GM23338 (cell line): ENCODE measurements around the gene LMNTD2. TPM values are rescaled to one million over a fixed set of nuclear protein-coding genes. Genes with fewer than 3 reads are reported as not detected.

Experiments
- ATAC-seq: fragments of 200-7000 bp; cut with Tn5 transposase; 3 replicates; pipeline ENCODE4 v1.9.1; 2020
- DNase-seq: peaks from one replicate; pipeline ENCODE4 v3.0.0-alpha.2; 2015; ENCODE audit warnings: low spot score
- H2AFZ ChIP-seq: fragments of 200-600 bp; sonication (generic); 2 replicates; pipeline ENCODE4 v1.8.0; 2016; ENCODE audit warnings: antibody characterized with exemption, mild to moderate bottlenecking, moderate library complexity
- H3F3A ChIP-seq: fragments of 200-600 bp; sonication (generic); replicated peaks from 2 replicates; pipeline ENCODE4 v1.8.0; 2017; ENCODE audit warnings: antibody characterized with exemption, mixed run types, low read depth
- H3K27ac ChIP-seq: fragments of 200-600 bp; sonication (generic); 2 replicates; pipeline ENCODE4 v1.6.1; 2016; ENCODE audit warnings: low read depth
- H3K27me3 ChIP-seq: fragments of 200-600 bp; sonication (generic); 2 replicates; pipeline ENCODE4 v1.8.0; 2016; ENCODE audit warnings: mild to moderate bottlenecking, mixed run types, moderate library complexity; ENCODE audit not compliant: insufficient read depth
- H3K36me3 ChIP-seq: fragments of 200-600 bp; sonication (generic); 2 replicates; pipeline ENCODE4 v1.8.0; 2016; ENCODE audit warnings: mild to moderate bottlenecking; ENCODE audit not compliant: insufficient read depth
- H3K4me1 ChIP-seq: fragments of 200-600 bp; sonication (generic); 2 replicates; pipeline ENCODE4 v1.8.0; 2016; ENCODE audit warnings: mild to moderate bottlenecking, moderate library complexity; ENCODE audit not compliant: insufficient read depth
- H3K4me2 ChIP-seq: fragments of 200-600 bp; sonication (generic); 2 replicates; pipeline ENCODE4 v1.7.1; 2017; ENCODE audit warnings: mixed run types
- H3K4me3 ChIP-seq: fragments of 200-600 bp; sonication (generic); 2 replicates; pipeline ENCODE4 v1.6.1; 2016; ENCODE audit warnings: mixed run types
- H3K79me2 ChIP-seq: fragments of 200-600 bp; sonication (generic); replicated peaks from 2 replicates; pipeline ENCODE4 v1.8.0; 2017; ENCODE audit warnings: mild to moderate bottlenecking; ENCODE audit not compliant: insufficient read depth
- H3K9me2 ChIP-seq: fragments of 200-600 bp; sonication (generic); 2 replicates; pipeline ENCODE4 v1.8.0; 2017; ENCODE audit not compliant: insufficient read depth
- H4K20me1 ChIP-seq: fragments of 200-600 bp; sonication (generic); replicated peaks from 2 replicates; pipeline ENCODE4 v1.8.0; 2017; ENCODE audit warnings: mild to moderate bottlenecking; ENCODE audit not compliant: insufficient read depth
- H3K27ac Mint-ChIP-seq: 2 replicates; pipeline ENCODE4 v1.8.0; 2020; ENCODE audit warnings: inconsistent platforms, mild to moderate bottlenecking, moderate library complexity, mixed read lengths
- H3K27me3 Mint-ChIP-seq: 3 replicates; pipeline ENCODE4 v1.8.0; 2022; ENCODE audit warnings: low read depth, mild to moderate bottlenecking, moderate library complexity, mixed read lengths, inconsistent platforms; ENCODE audit not compliant: insufficient read depth, poor library complexity
- H3K36me3 Mint-ChIP-seq: 3 replicates; pipeline ENCODE4 v1.8.0; 2021; ENCODE audit warnings: low read depth, mild to moderate bottlenecking, inconsistent platforms, moderate library complexity, mixed read lengths
- H3K4me1 Mint-ChIP-seq: 3 replicates; pipeline ENCODE4 v1.8.0; 2020; ENCODE audit warnings: mild to moderate bottlenecking, inconsistent platforms, mixed read lengths
- H3K4me3 Mint-ChIP-seq: 3 replicates; pipeline ENCODE4 v1.8.0; 2021; ENCODE audit warnings: moderate library complexity, mild to moderate bottlenecking, inconsistent platforms, mixed read lengths
- H3K9me3 Mint-ChIP-seq: 3 replicates; pipeline ENCODE4 v1.8.0; 2020; ENCODE audit warnings: moderate library complexity, mild to moderate bottlenecking, inconsistent platforms, mixed read lengths
- CREB1 ChIP-seq: fragments of 250-450 bp; sonication (Bioruptor Pico); IDR thresholded peaks from 2 replicates; pipeline ENCODE4 v1.5.0; 2020; ENCODE audit warnings: low read depth, mild to moderate bottlenecking, moderate library complexity
- EZH2 ChIP-seq: fragments of 200-600 bp; sonication (generic); IDR thresholded peaks from one replicate; pipeline ENCODE4 v1.8.0; 2017; ENCODE audit warnings: antibody characterized with exemption, mild to moderate bottlenecking, low read depth; ENCODE audit not compliant: unreplicated experiment
- EZH2phosphoT487 ChIP-seq: fragments of 200-600 bp; sonication (generic); IDR thresholded peaks from one replicate; pipeline ENCODE4 v1.8.1; 2018; ENCODE audit warnings: antibody characterized with exemption; ENCODE audit not compliant: unreplicated experiment
- JUNB ChIP-seq: IDR thresholded peaks from one replicate; pipeline ENCODE4 v1.6.1; 2016; ENCODE audit warnings: antibody characterized with exemption; ENCODE audit not compliant: unreplicated experiment
- NANOG ChIP-seq: IDR thresholded peaks from 2 replicates; pipeline ENCODE4 v1.6.1; 2016; ENCODE audit warnings: antibody characterized with exemption, borderline replicate concordance
- POLR2AphosphoS5 ChIP-seq: IDR thresholded peaks from 2 replicates; pipeline ENCODE4 v1.6.1; 2016; ENCODE audit warnings: antibody characterized with exemption, low read depth
- STAT1 ChIP-seq: IDR thresholded peaks from one replicate; pipeline ENCODE4 v1.6.1; 2016; ENCODE audit warnings: antibody characterized with exemption; ENCODE audit not compliant: unreplicated experiment
- ZNF114 ChIP-seq: fragments of 250-450 bp; sonication (Bioruptor Pico); IDR thresholded peaks from 2 replicates; pipeline ENCODE4 v1.5.0; 2020; ENCODE audit warnings: mild to moderate bottlenecking, moderate library complexity
- ZNF331 ChIP-seq: fragments of 250-450 bp; sonication (Bioruptor Pico); IDR thresholded peaks from 2 replicates; pipeline ENCODE4 v1.5.0; 2020; ENCODE audit warnings: low read depth, mild to moderate bottlenecking, moderate library complexity
- polyA plus RNA-seq: library from polyadenylated mRNA; unstranded; fragments of >200 nt; fragmentation: Nextera tagmentation; extraction: Ambion mirVana; gene quantifications from 2 replicates; pipeline ENCODE4 v1.2.1, GENCODE V29; 2016
- total RNA-seq: library from RNA; depleted of rRNA; stranded (reverse); fragments of >200 nt; shearing (Covaris generic); gene quantifications from 2 replicates; pipeline ENCODE4 v1.2.3, GENCODE V29; 2014
- TF ChIP-seq, protein P1 (sequence below), 2 experiments: fragments of 200-600 bp in 1 of 2; sonication (generic) in 1 of 2; conservative IDR thresholded peaks; 2 replicates each; pipeline versions ENCODE4 v1.5.1 to v1.6.1; 2016 to 2017; ENCODE audit warnings: antibody characterized with exemption in 2 of 2, low read depth in 2 of 2, mild to moderate bottlenecking in 2 of 2, moderate library complexity in 1 of 2
- TF ChIP-seq, protein P2 (sequence below): IDR thresholded peaks from one replicate; pipeline ENCODE4 v1.6.1; 2018; ENCODE audit warnings: antibody characterized with exemption; ENCODE audit not compliant: unreplicated experiment
- TF ChIP-seq, protein P3 (sequence below): IDR thresholded peaks from 2 replicates; pipeline ENCODE4 v1.6.1; 2016; ENCODE audit warnings: antibody characterized with exemption
- TF ChIP-seq, protein P4 (sequence below): fragments of 250-450 bp; sonication (Bioruptor Pico); IDR thresholded peaks from 2 replicates; pipeline ENCODE4 v1.5.0; 2020; ENCODE audit warnings: mild to moderate bottlenecking, moderate library complexity

LMNTD2 gene
- total and polyA plus RNA-seq, 2 experiments from 2014 or later, result 1.3 to 2.1 TPM

DNA sequence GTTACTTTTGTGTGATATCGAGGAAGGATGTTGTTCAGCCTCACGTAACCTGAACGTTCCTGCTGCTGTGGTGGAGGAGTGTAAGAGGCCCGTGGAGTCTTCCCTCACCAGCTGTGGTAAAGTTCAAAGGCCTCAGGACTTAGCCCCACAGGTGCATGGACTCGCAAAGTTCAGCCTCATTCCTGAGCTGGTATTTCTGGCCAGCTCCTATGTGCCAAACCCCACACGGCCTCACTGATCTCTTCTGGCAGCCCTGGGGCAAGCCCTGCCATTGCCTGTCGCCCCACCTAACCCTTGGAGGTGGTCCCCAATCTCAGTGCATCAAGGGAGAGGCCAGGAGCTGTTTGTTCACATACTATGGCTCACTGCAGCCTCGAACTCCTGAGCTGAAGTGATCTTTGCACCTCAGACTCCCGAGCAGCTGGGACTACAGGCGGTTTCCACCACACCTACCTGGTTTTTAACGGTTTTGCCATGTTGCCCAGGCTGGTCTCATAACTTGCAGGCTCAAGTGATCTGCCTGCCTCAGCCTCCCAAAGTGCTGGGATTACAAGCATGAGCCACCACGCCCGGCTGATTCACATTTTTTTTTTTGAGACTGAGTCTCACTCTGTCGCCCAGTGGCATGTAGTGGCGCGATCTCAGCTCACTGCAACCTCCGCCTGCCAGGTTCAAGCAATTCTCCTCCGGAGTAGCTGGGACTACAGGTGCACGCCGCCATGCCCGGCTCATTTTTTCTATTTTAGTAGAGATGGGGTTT lies 17.9 kb upstream of the LMNTD2 start:
- H3K4me3 Mint-ChIP-seq, result peak overlapping the region; percentile 90; the same call in 2 of the 3 replicates
- peaks cover 68% of the 10 kb centered on the region for H3K79me2 ChIP-seq

More for the DNA sequence above, 17.9 kb upstream of the LMNTD2 start:
- Histone ChIP-seq H3K9me2 (no peaks in the 10 kb centered on the region), H3F3A (peaks cover 13% of the 10 kb centered on the region; the same call in 1 of the 2 replicates), H3K27ac (no peak overlapping the region), H3K4me3 (peak overlapping the region; percentile 96), H2AFZ (no peak overlapping the region), H3K36me3 (peaks cover 8% of the 10 kb centered on the region; the same call in 1 of the 2 replicates), H3K27me3 (peaks cover 19% of the 10 kb centered on the region), H4K20me1 (peaks cover 32% of the 10 kb centered on the region), H3K4me2 (peak overlapping the region; percentile 99), H3K4me1 (peaks cover 10% of the 10 kb centered on the region)
- no peaks in the 10 kb centered on the region; the same call in 2 of the 3 replicates for H3K9me3 Mint-ChIP-seq
- peaks cover 25% of the 10 kb centered on the region for H3K4me1 Mint-ChIP-seq
- TF ChIP-seq, protein P1, sequence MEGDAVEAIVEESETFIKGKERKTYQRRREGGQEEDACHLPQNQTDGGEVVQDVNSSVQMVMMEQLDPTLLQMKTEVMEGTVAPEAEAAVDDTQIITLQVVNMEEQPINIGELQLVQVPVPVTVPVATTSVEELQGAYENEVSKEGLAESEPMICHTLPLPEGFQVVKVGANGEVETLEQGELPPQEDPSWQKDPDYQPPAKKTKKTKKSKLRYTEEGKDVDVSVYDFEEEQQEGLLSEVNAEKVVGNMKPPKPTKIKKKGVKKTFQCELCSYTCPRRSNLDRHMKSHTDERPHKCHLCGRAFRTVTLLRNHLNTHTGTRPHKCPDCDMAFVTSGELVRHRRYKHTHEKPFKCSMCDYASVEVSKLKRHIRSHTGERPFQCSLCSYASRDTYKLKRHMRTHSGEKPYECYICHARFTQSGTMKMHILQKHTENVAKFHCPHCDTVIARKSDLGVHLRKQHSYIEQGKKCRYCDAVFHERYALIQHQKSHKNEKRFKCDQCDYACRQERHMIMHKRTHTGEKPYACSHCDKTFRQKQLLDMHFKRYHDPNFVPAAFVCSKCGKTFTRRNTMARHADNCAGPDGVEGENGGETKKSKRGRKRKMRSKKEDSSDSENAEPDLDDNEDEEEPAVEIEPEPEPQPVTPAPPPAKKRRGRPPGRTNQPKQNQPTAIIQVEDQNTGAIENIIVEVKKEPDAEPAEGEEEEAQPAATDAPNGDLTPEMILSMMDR (conservative IDR thresholded peaks at IDR 0.05; ENCODE audit: low read depth in 2 of 2), result no peak
- TF ChIP-seq, protein P2, sequence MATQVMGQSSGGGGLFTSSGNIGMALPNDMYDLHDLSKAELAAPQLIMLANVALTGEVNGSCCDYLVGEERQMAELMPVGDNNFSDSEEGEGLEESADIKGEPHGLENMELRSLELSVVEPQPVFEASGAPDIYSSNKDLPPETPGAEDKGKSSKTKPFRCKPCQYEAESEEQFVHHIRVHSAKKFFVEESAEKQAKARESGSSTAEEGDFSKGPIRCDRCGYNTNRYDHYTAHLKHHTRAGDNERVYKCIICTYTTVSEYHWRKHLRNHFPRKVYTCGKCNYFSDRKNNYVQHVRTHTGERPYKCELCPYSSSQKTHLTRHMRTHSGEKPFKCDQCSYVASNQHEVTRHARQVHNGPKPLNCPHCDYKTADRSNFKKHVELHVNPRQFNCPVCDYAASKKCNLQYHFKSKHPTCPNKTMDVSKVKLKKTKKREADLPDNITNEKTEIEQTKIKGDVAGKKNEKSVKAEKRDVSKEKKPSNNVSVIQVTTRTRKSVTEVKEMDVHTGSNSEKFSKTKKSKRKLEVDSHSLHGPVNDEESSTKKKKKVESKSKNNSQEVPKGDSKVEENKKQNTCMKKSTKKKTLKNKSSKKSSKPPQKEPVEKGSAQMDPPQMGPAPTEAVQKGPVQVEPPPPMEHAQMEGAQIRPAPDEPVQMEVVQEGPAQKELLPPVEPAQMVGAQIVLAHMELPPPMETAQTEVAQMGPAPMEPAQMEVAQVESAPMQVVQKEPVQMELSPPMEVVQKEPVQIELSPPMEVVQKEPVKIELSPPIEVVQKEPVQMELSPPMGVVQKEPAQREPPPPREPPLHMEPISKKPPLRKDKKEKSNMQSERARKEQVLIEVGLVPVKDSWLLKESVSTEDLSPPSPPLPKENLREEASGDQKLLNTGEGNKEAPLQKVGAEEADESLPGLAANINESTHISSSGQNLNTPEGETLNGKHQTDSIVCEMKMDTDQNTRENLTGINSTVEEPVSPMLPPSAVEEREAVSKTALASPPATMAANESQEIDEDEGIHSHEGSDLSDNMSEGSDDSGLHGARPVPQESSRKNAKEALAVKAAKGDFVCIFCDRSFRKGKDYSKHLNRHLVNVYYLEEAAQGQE, result no peak
- TF ChIP-seq ZNF114 (CRISPR knock-in tag) (no peak), EZH2 (no peak), NANOG (no peak), EZH2phosphoT487 (no peak), CREB1 (no peak), ZNF331 (CRISPR knock-in tag) (no peak), POLR2AphosphoS5 (no peak), JUNB (no peak), STAT1 (no peak)
- TF ChIP-seq, protein P3, sequence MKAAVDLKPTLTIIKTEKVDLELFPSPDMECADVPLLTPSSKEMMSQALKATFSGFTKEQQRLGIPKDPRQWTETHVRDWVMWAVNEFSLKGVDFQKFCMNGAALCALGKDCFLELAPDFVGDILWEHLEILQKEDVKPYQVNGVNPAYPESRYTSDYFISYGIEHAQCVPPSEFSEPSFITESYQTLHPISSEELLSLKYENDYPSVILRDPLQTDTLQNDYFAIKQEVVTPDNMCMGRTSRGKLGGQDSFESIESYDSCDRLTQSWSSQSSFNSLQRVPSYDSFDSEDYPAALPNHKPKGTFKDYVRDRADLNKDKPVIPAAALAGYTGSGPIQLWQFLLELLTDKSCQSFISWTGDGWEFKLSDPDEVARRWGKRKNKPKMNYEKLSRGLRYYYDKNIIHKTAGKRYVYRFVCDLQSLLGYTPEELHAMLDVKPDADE, result no peak
- TF ChIP-seq, protein P4, sequence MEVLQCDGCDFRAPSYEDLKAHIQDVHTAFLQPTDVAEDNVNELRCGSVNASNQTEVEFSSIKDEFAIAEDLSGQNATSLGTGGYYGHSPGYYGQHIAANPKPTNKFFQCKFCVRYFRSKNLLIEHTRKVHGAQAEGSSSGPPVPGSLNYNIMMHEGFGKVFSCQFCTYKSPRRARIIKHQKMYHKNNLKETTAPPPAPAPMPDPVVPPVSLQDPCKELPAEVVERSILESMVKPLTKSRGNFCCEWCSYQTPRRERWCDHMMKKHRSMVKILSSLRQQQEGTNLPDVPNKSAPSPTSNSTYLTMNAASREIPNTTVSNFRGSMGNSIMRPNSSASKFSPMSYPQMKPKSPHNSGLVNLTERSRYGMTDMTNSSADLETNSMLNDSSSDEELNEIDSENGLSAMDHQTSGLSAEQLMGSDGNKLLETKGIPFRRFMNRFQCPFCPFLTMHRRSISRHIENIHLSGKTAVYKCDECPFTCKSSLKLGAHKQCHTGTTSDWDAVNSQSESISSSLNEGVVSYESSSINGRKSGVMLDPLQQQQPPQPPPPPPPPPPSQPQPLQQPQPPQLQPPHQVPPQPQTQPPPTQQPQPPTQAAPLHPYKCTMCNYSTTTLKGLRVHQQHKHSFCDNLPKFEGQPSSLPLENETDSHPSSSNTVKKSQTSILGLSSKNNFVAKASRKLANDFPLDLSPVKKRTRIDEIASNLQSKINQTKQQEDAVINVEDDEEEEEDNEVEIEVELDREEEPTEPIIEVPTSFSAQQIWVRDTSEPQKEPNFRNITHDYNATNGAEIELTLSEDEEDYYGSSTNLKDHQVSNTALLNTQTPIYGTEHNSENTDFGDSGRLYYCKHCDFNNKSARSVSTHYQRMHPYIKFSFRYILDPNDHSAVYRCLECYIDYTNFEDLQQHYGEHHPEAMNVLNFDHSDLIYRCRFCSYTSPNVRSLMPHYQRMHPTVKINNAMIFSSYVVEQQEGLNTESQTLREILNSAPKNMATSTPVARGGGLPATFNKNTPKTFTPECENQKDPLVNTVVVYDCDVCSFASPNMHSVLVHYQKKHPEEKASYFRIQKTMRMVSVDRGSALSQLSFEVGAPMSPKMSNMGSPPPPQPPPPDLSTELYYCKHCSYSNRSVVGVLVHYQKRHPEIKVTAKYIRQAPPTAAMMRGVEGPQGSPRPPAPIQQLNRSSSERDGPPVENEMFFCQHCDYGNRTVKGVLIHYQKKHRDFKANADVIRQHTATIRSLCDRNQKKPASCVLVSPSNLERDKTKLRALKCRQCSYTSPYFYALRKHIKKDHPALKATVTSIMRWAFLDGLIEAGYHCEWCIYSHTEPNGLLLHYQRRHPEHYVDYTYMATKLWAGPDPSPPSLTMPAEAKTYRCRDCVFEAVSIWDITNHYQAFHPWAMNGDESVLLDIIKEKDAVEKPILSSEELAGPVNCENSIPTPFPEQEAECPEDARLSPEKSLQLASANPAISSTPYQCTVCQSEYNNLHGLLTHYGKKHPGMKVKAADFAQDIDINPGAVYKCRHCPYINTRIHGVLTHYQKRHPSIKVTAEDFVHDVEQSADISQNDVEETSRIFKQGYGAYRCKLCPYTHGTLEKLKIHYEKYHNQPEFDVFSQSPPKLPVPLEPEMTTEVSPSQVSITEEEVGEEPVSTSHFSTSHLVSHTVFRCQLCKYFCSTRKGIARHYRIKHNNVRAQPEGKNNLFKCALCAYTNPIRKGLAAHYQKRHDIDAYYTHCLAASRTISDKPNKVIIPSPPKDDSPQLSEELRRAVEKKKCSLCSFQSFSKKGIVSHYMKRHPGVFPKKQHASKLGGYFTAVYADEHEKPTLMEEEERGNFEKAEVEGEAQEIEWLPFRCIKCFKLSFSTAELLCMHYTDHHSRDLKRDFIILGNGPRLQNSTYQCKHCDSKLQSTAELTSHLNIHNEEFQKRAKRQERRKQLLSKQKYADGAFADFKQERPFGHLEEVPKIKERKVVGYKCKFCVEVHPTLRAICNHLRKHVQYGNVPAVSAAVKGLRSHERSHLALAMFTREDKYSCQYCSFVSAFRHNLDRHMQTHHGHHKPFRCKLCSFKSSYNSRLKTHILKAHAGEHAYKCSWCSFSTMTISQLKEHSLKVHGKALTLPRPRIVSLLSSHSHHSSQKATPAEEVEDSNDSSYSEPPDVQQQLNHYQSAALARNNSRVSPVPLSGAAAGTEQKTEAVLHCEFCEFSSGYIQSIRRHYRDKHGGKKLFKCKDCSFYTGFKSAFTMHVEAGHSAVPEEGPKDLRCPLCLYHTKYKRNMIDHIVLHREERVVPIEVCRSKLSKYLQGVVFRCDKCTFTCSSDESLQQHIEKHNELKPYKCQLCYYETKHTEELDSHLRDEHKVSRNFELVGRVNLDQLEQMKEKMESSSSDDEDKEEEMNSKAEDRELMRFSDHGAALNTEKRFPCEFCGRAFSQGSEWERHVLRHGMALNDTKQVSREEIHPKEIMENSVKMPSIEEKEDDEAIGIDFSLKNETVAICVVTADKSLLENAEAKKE, result no peak
- H3K27ac Mint-ChIP-seq, result no peak overlapping the region
- DNase-seq, result no peak
- no peak for ATAC-seq
- peaks cover 20% of the 10 kb centered on the region for H3K27me3 Mint-ChIP-seq
- H3K36me3 Mint-ChIP-seq, result peaks cover 12% of the 10 kb centered on the region
